Measurements from ENCODE around the gene DNAI2. TPM values are rescaled to one million over a fixed set of nuclear protein-coding genes. Genes with fewer than 3 reads are reported as not detected.

The DNAI2 gene
- total and polyA plus RNA-seq, 4 experiments from 2014 or later, result 0.28 to 8.4 (median 6.0) TPM; not detected in 1

- H3K4me1 ChIP-seq (ENCODE audit: insufficient read depth, low read length), result peaks cover 13% of the 10 kb centered on the region
- Mint-ChIP-seq H3K36me3 (no peaks in the 10 kb centered on the region), H3K4me3 (peak overlapping the region in 1 of 8 donors; percentile 73), H3K27ac (no peak overlapping the region), H3K27me3 (peaks cover 25 to 33% of the 10 kb centered on the region in 2 donors), H3K4me1 (peaks cover 7 to 20% (median 13%) of the 10 kb centered on the region in 4 donors), H3K9me3 (no peaks in the 10 kb centered on the region)
- POLR2A ChIA-PET (ENCODE audit: partially characterized antibody), result interaction anchor here (0.9 to 1.5 kb wide), 2 partner anchors 144 to 148 kb away, joined by 3 to 4 read pairs; partner anchors contain the start of gene TTYH2
- DNase-seq, result no peak
- no peaks in the 10 kb centered on the region for H3K36me3 ChIP-seq (ENCODE audit: insufficient read depth, low read length)
- no peak overlapping the region for H3K4me3 ChIP-seq (ENCODE audit: low read length in 2 of 2)
- CTCF ChIA-PET (ENCODE audit: partially characterized antibody), result interaction anchor here (0.6 to 2.4 kb wide), 9 partner anchors 9 to 155 kb away, joined by 3 to 11 read pairs (median 3); partner anchors contain the start of genes GPR142 and RPL38
- H3K27ac ChIP-seq (ENCODE audit: low read depth, low read length), result no peak overlapping the region
- H3K27me3 ChIP-seq (ENCODE audit: insufficient read depth, low read length), result peaks cover 29% of the 10 kb centered on the region
- H3K9me3 ChIP-seq (ENCODE audit: control insufficient read depth in 1 of 2, low read length in 2 of 2), result no peaks in the 10 kb centered on the region
- intact Hi-C loops (cut with micrococcal nuclease), result no loop called here
Measured at GRCh38 chr17:74357466-74357809, 83.4 kb downstream of the DNAI2 start.

- no peak for DNase-seq
- Mint-ChIP-seq H3K4me1 (peaks cover 7 to 20% (median 13%) of the 10 kb centered on the region in 4 donors), H3K9me3 (no peaks in the 10 kb centered on the region), H3K4me3 (peak overlapping the region in 4 of 8 donors; percentile 38 to 68 (median 62)), H3K27ac (no peak overlapping the region), H3K27me3 (peaks cover 19 to 26% of the 10 kb centered on the region in 2 donors), H3K36me3 (no peaks in the 10 kb centered on the region)
- POLR2A ChIA-PET (ENCODE audit: partially characterized antibody), result no interaction called here
- CTCF ChIA-PET (ENCODE audit: partially characterized antibody), result interaction anchor here (0.8 to 1.6 kb wide), 5 partner anchors 10 to 58 kb away, joined by 3 to 7 read pairs (median 3); no protein-coding TSS in a partner anchor
- intact Hi-C loops (cut with micrococcal nuclease), result no loop called here
- Histone ChIP-seq H3K36me3 (ENCODE audit: insufficient read depth, low read length) (no peaks in the 10 kb centered on the region), H3K4me3 (ENCODE audit: low read length in 2 of 2) (no peak overlapping the region), H3K27ac (ENCODE audit: low read depth, low read length) (no peak overlapping the region), H3K4me1 (ENCODE audit: insufficient read depth, low read length) (peaks cover 13% of the 10 kb centered on the region), H3K27me3 (ENCODE audit: insufficient read depth, low read length) (peaks cover 22% of the 10 kb centered on the region), H3K9me3 (ENCODE audit: control insufficient read depth in 1 of 2, low read length in 2 of 2) (no peaks in the 10 kb centered on the region)
Measured at GRCh38 chr17:74358697-74359096, 84.7 kb downstream of the DNAI2 start.

- Histone ChIP-seq H3K4me1 (ENCODE audit: insufficient read depth, low read length) (peaks cover 9% of the 10 kb centered on the region), H3K4me3 (ENCODE audit: low read length in 2 of 2) (no peak overlapping the region), H3K36me3 (ENCODE audit: insufficient read depth, low read length) (no peaks in the 10 kb centered on the region), H3K27ac (ENCODE audit: low read depth, low read length) (no peak overlapping the region), H3K27me3 (ENCODE audit: insufficient read depth, low read length) (peaks cover 22% of the 10 kb centered on the region), H3K9me3 (ENCODE audit: control insufficient read depth in 1 of 2, low read length in 2 of 2) (no peaks in the 10 kb centered on the region)
- H3K36me3 Mint-ChIP-seq, result no peaks in the 10 kb centered on the region
- ChIA-PET CTCF (ENCODE audit: partially characterized antibody) (interaction anchor here (0.7 to 9.8 kb wide), 7 partner anchors 9 to 157 kb away, joined by 3 to 62 read pairs (median 4); partner anchors contain the start of gene RPL38), POLR2A (ENCODE audit: partially characterized antibody) (interaction anchor here (2.1 kb wide), 1 partner anchor 147 kb away, joined by 6 read pairs; the partner anchor contains the start of gene TTYH2)
- no peak overlapping the region for H3K27ac Mint-ChIP-seq
- DNase-seq, result no peak
- peaks cover 12 to 16% of the 10 kb centered on the region in 2 donors for H3K27me3 Mint-ChIP-seq
- peaks cover 2 to 13% (median 5%) of the 10 kb centered on the region in 4 donors for H3K4me1 Mint-ChIP-seq
- intact Hi-C loops (cut with micrococcal nuclease), result no loop called here
- no peak overlapping the region for H3K4me3 Mint-ChIP-seq
- H3K9me3 Mint-ChIP-seq, result no peaks in the 10 kb centered on the region
Measured at GRCh38 chr17:74359916-74360315, 85.9 kb downstream of the DNAI2 start.

GRCh38 chr17:74360899-74361229 is 86.8 kb downstream of the DNAI2 start:
- H3K27me3 Mint-ChIP-seq, result peaks cover 10 to 13% of the 10 kb centered on the region in 2 donors
- Histone ChIP-seq H3K4me3 (ENCODE audit: low read length in 2 of 2) (no peak overlapping the region), H3K36me3 (ENCODE audit: insufficient read depth, low read length) (no peaks in the 10 kb centered on the region), H3K27ac (ENCODE audit: low read depth, low read length) (no peak overlapping the region), H3K9me3 (ENCODE audit: control insufficient read depth in 1 of 2, low read length in 2 of 2) (no peaks in the 10 kb centered on the region), H3K4me1 (ENCODE audit: insufficient read depth, low read length) (peaks cover 9% of the 10 kb centered on the region), H3K27me3 (ENCODE audit: insufficient read depth, low read length) (peaks cover 22% of the 10 kb centered on the region)
- ChIA-PET POLR2A (ENCODE audit: partially characterized antibody) (interaction anchor here (0.7 to 2.1 kb wide), 5 partner anchors 55 to 148 kb away, joined by 3 to 6 read pairs (median 4); partner anchors contain the start of gene TTYH2), CTCF (ENCODE audit: partially characterized antibody) (interaction anchor here (0.8 to 9.8 kb wide), 8 partner anchors 10 to 158 kb away, joined by 3 to 62 read pairs (median 4); partner anchors contain the start of gene RPL38)
- no peaks in the 10 kb centered on the region for H3K9me3 Mint-ChIP-seq
- peaks cover 2 to 13% (median 5%) of the 10 kb centered on the region in 4 donors for H3K4me1 Mint-ChIP-seq
- H3K36me3 Mint-ChIP-seq, result no peaks in the 10 kb centered on the region
- no peak overlapping the region for H3K4me3 Mint-ChIP-seq
- intact Hi-C loops (cut with micrococcal nuclease), result no loop called here
- no peak for DNase-seq
- H3K27ac Mint-ChIP-seq, result no peak overlapping the region

- peaks cover 9% of the 10 kb centered on the region for H3K4me1 ChIP-seq (ENCODE audit: insufficient read depth, low read length)
- Mint-ChIP-seq H3K36me3 (no peaks in the 10 kb centered on the region), H3K27ac (no peak within 1 kb of the TSS), H3K9me3 (no peaks in the 10 kb centered on the region), H3K27me3 (peaks cover 10 to 13% of the 10 kb centered on the region in 2 donors), H3K4me3 (no peak within 1 kb of the TSS), H3K4me1 (peaks cover 2 to 13% (median 5%) of the 10 kb centered on the region in 4 donors)
- CTCF ChIA-PET (ENCODE audit: partially characterized antibody), result interaction anchor here (0.8 to 9.8 kb wide), 12 partner anchors 9 to 159 kb away, joined by 3 to 62 read pairs (median 5); partner anchors contain the start of gene RPL38
- intact Hi-C loops (cut with micrococcal nuclease), result no loop called here
- H3K27me3 ChIP-seq (ENCODE audit: insufficient read depth, low read length), result peaks cover 16% of the 10 kb centered on the region
- H3K9me3 ChIP-seq (ENCODE audit: control insufficient read depth in 1 of 2, low read length in 2 of 2), result no peaks in the 10 kb centered on the region
- no peak within 1 kb of the TSS for H3K27ac ChIP-seq (ENCODE audit: low read depth, low read length)
- no peak within 1 kb of the TSS for H3K4me3 ChIP-seq (ENCODE audit: low read length in 2 of 2)
- no peaks in the 10 kb centered on the region for H3K36me3 ChIP-seq (ENCODE audit: insufficient read depth, low read length)
- DNase-seq, result peak in 3 of 5 donors; percentile 20 to 33 (median 21)
- POLR2A ChIA-PET (ENCODE audit: partially characterized antibody), result interaction anchor here (0.7 to 2.1 kb wide), 6 partner anchors 56 to 150 kb away, joined by 3 to 6 read pairs (median 4); partner anchors contain the start of gene TTYH2
Measured at GRCh38 chr17:74361230-74362068, 87.4 kb downstream of the DNAI2 start, which contains the start of gene BTBD17. TSS of gene BTBD17 (minus strand) at chr17:74361868. CDS start at chr17:74361819, 49 bp downstream.

GRCh38 chr17:74362069-74362405 is 88.0 kb downstream of the DNAI2 start:
- CTCF ChIA-PET (ENCODE audit: partially characterized antibody), result interaction anchor here (1.0 to 9.8 kb wide), 10 partner anchors 10 to 159 kb away, joined by 3 to 62 read pairs (median 7); partner anchors contain the start of genes RPL38 and TTYH2
- no peaks in the 10 kb centered on the region for H3K36me3 ChIP-seq (ENCODE audit: insufficient read depth, low read length)
- H3K27me3 ChIP-seq (ENCODE audit: insufficient read depth, low read length), result peaks cover 15% of the 10 kb centered on the region
- no peaks in the 10 kb centered on the region for H3K36me3 Mint-ChIP-seq
- H3K9me3 Mint-ChIP-seq, result no peaks in the 10 kb centered on the region
- peaks cover 10 to 13% of the 10 kb centered on the region in 2 donors for H3K27me3 Mint-ChIP-seq
- H3K27ac Mint-ChIP-seq, result no peak overlapping the region
- H3K4me3 ChIP-seq (ENCODE audit: low read length in 2 of 2), result no peak overlapping the region
- peaks cover 2 to 13% (median 5%) of the 10 kb centered on the region in 4 donors for H3K4me1 Mint-ChIP-seq
- POLR2A ChIA-PET (ENCODE audit: partially characterized antibody), result interaction anchor here (1.0 to 2.1 kb wide), 4 partner anchors 58 to 151 kb away, joined by 3 to 6 read pairs (median 4); partner anchors contain the start of gene TTYH2
- intact Hi-C loops (cut with micrococcal nuclease), result no loop called here
- DNase-seq, result no peak
- peaks cover 9% of the 10 kb centered on the region for H3K4me1 ChIP-seq (ENCODE audit: insufficient read depth, low read length)
- H3K27ac ChIP-seq (ENCODE audit: low read depth, low read length), result no peak overlapping the region
- no peak overlapping the region for H3K4me3 Mint-ChIP-seq
- no peaks in the 10 kb centered on the region for H3K9me3 ChIP-seq (ENCODE audit: control insufficient read depth in 1 of 2, low read length in 2 of 2)
